GM04503 (cell line): ENCODE measurements around the gene FMN2.

Experiments used
- DNase-seq: peaks from one replicate; pipeline ENCODE4 v3.0.0-alpha.2; 2012; ENCODE audit warnings: low read depth

Gene FMN2

GRCh38 chr1:240424740-240425464 lies 333.2 kb downstream of the FMN2 start:
- no peak for DNase-seq

- DNase-seq = no peak
Observed at GRCh38 chr1:240426051-240426450, 334.4 kb downstream of the FMN2 start.

- no peak for DNase-seq
Observed at GRCh38 chr1:240435996-240436566, 344.4 kb downstream of the FMN2 start.

- DNase-seq = no peak
Observed at GRCh38 chr1:240441669-240442068, 350.0 kb downstream of the FMN2 start.

- no peak for DNase-seq
Observed at GRCh38 chr1:240445369-240445768, 353.7 kb downstream of the FMN2 start.

- no peak for DNase-seq
Observed at GRCh38 chr1:240455228-240455821, 363.6 kb downstream of the FMN2 start.

- no peak for DNase-seq
Observed at GRCh38 chr1:240457203-240457602, 365.5 kb downstream of the FMN2 start.

- no peak for DNase-seq
Observed at GRCh38 chr1:240462277-240462676, 370.6 kb downstream of the FMN2 start.

GRCh38 chr1:240462766-240463395 lies 371.2 kb downstream of the FMN2 start:
- DNase-seq = no peak

- no peak for DNase-seq
Observed at GRCh38 chr1:240464099-240464498, 372.4 kb downstream of the FMN2 start.

- no peak for DNase-seq
Observed at GRCh38 chr1:240465531-240465940, 373.9 kb downstream of the FMN2 start.

GRCh38 chr1:240466509-240466908 lies 374.8 kb downstream of the FMN2 start:
- no peak for DNase-seq

- no peak for DNase-seq
Observed at GRCh38 chr1:240467895-240468294, 376.2 kb downstream of the FMN2 start.

- DNase-seq = no peak
Observed at GRCh38 chr1:240468656-240469055, 377.0 kb downstream of the FMN2 start.

- no peak for DNase-seq
Observed at GRCh38 chr1:240474133-240474614, 382.5 kb downstream of the FMN2 start.

GRCh38 chr1:240475832-240476231 lies 384.1 kb downstream of the FMN2 start:
- no peak for DNase-seq

- no peak for DNase-seq
Observed at GRCh38 chr1:240478536-240478935, 386.9 kb downstream of the FMN2 start.

GRCh38 chr1:240484804-240485443 lies 393.2 kb downstream of the FMN2 start:
- DNase-seq = no peak

GRCh38 chr1:240486611-240487010 lies 394.9 kb downstream of the FMN2 start:
- no peak for DNase-seq

GRCh38 chr1:240487493-240487892 lies 395.8 kb downstream of the FMN2 start:
- DNase-seq = no peak

- DNase-seq = no peak
Observed at GRCh38 chr1:240491156-240491555, 399.5 kb downstream of the FMN2 start.

- DNase-seq = no peak
Observed at GRCh38 chr1:240491796-240492195, 400.1 kb downstream of the FMN2 start.
